ENCODE results near the gene C1orf21.

The C1orf21 gene

GRCh38 chr1:184416946-184417345, 30.1 kb downstream of the C1orf21 start:
- DNase-seq: no peak

GRCh38 chr1:184417916-184418315, 31.1 kb downstream of the C1orf21 start:
- DNase-seq: no peak

GRCh38 chr1:184418652-184419349, 32.0 kb downstream of the C1orf21 start:
- no peak for DNase-seq

DNA sequence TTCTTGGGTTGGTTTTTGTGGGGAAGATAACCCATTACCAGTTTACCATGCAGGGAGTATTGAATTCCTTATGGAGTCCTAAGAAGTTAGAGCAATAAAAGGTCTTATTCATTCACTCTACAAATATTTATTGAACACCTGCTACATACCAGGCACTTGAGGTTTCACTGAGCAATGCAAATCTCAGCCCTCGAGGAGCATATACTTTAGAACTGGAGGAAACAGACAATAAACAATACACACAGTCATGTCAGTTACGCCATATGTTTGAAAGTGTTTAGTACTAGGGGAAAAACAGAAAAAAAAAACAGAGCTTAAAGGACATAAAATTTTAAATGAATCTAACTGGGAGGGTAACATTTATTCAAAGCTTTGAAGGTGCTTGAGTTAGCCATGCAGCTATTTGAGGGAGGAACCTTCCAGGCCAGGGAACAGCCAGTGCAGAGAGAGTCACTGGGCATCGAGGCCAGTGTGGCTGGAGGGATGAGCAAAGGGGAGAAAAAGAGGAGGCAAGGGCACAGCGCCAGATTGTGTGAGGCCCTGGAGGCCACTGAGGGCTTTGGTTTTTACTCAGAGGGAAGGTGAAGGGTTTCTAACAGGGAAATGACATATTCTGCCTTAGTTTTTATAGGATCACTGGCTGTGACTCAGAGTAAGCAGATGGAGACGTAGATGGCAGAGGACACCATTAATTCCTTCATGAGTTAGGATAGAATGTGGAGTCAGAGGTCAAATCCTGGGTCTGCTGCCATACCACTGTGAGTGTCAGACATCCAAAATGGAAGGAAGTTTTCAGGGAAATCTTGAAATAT, 32.7 kb downstream of the C1orf21 start:
- DNase-seq: no peak

GRCh38 chr1:184422490-184423233, 35.8 kb downstream of the C1orf21 start:
- peak in 1 of 2 experiments; percentile 17 for DNase-seq

- DNase-seq: no peak
Measured at GRCh38 chr1:184423649-184424048, 36.8 kb downstream of the C1orf21 start.

DNA sequence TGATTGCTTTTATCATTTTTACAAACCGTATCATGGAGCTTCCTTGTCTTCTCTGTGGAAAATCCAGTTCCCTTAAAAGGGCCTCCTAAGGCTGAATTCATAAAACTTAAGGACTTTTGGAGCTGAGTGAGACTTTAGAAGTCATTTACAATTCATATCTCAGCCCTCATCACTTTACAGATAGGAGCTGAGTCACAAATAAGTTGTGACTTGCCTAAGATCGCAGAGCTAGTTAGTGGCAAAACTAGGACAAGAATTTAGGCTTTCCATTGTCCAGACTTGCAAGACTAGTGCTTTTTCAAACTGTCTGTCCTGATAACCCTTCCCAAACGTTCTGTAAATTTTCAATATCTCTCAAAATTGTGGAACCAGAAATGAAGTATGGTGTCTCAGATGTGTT, 37.3 kb downstream of the C1orf21 start:
- no peak for DNase-seq

GRCh38 chr1:184424945-184425344, 38.1 kb downstream of the C1orf21 start:
- DNase-seq: no peak

DNA sequence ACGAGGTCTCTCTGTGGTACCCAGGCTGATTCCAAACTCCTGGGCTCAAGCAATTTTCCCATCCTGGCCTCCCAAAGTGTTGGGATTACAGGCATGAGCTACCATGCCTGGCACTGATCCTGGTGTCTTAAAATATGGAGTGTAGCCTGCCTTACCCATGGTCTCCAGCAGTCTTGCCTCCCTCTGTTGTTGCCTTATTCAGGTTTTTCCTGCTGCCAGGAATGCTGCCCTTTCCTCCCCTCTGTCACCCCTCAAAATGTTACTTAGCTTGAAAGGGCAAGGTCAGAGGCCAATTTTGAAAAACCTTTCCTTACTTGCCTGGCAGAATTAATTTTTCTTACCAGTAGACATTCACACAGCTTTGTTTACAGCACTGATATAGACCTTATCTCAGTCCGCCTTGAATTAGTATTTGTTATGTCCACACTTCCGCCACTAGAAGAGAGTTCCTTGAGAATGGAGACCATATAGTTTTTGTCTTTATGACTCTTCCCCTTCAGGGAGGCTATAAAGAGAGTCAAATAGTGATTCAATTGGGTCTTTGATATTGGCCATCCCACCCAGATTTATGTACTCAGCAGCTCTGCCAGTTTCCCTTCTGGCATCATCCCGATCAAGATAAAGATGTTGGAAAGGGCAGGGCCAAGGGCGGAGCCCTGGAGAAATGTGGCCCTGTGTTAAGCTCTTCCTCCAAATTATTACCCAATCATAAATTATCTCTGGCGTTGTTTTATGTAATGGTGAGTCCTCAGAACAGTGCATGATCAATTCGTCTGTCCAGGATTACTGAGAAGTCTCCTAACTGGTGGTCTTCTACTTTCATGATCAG, 38.8 kb downstream of the C1orf21 start:
- DNase-seq: no peak

DNA sequence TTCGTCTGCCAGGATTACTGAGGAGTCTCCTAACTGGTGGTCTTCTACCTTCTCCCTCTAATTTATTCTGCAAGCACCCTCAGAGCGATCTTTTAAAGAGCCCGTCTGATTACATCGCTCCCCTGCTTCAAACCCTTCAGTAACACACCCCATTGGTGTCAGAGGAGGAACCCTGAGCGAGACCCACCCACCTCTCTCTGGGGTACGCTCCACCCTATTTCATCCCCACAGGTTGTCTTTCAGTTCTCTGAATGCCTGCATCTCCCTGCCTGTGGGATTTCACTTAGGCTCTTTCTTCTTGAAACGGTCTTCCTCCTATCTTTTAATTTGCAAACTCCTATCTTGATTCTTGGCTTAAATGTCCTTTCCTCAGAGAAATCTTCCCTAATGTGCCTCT, 39.4 kb downstream of the C1orf21 start:
- DNase-seq: no peak

GRCh38 chr1:184427722-184428121, 40.9 kb downstream of the C1orf21 start:
- no peak for DNase-seq

- no peak for DNase-seq
Measured at GRCh38 chr1:184428604-184429003, 41.8 kb downstream of the C1orf21 start.

DNA sequence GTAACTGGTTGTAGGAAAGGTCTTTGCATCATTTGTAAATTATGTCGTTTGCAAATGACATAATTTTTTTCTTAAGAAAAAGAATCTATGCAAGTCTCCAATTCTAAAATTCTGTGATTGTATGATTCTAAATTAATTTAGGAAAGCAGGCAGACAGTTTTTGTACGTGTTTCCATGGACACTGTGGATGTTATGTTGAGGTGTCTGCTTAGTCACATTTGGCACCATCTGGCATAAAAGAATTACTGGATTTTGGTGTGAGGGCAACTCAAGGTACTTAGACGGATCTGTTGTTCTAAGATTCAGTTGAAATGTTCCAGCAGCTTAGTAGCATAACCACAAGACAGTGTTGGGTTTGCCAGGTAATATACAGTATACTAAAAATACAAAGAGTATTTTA, 42.5 kb downstream of the C1orf21 start:
- no peak for DNase-seq

DNA sequence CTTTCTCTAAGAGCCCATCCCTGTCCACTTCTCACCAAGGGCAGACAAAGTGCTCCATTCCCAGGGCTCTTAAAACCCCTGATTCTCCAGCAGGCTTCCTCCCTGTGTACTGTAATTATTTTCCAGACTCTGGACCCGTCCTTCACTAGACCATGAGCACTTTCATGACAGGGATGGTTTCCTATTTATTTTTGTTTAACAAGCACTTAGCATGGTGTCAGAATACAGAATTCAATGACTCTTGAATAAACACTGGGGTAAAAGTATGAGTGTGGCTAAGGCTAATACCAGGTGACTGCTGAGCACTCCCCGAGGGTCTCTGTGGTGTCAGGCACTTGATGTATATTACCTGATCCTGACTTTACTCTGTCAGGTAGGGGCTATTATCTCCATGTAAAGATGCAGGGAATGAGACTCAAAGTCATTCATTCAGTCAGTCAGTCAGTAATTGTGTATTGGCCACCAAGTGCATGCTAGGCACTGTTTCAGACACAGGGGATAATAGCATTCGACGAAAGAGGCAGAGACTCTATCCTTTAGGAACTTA, 47.2 kb downstream of the C1orf21 start:
- DNase-seq: peak; percentile 56 to 86

- no peak for DNase-seq
Measured at GRCh38 chr1:184437291-184437690, 50.5 kb downstream of the C1orf21 start.

GRCh38 chr1:184438363-184438762, 51.5 kb downstream of the C1orf21 start:
- no peak for DNase-seq

GRCh38 chr1:184442260-184442659, 55.4 kb downstream of the C1orf21 start:
- DNase-seq: no peak

- DNase-seq: no peak
Measured at GRCh38 chr1:184443201-184443600, 56.4 kb downstream of the C1orf21 start.

- DNase-seq: no peak
Measured at GRCh38 chr1:184443624-184444023, 56.8 kb downstream of the C1orf21 start.

GRCh38 chr1:184445997-184446396, 59.2 kb downstream of the C1orf21 start:
- DNase-seq: no peak

GRCh38 chr1:184447651-184448185, 60.9 kb downstream of the C1orf21 start:
- DNase-seq: no peak

GRCh38 chr1:184449916-184450315, 63.1 kb downstream of the C1orf21 start:
- no peak for DNase-seq
